Dedifferentiated amniotic fluid mesenchymal stem cell (primary cell): ENCODE measurements around the gene USP34.

Source experiments
- DNase-seq: peaks from one replicate; pipeline ENCODE4 v3.0.0-alpha.2; 2016; ENCODE audit errors: extremely low spot score

The USP34 gene

DNA sequence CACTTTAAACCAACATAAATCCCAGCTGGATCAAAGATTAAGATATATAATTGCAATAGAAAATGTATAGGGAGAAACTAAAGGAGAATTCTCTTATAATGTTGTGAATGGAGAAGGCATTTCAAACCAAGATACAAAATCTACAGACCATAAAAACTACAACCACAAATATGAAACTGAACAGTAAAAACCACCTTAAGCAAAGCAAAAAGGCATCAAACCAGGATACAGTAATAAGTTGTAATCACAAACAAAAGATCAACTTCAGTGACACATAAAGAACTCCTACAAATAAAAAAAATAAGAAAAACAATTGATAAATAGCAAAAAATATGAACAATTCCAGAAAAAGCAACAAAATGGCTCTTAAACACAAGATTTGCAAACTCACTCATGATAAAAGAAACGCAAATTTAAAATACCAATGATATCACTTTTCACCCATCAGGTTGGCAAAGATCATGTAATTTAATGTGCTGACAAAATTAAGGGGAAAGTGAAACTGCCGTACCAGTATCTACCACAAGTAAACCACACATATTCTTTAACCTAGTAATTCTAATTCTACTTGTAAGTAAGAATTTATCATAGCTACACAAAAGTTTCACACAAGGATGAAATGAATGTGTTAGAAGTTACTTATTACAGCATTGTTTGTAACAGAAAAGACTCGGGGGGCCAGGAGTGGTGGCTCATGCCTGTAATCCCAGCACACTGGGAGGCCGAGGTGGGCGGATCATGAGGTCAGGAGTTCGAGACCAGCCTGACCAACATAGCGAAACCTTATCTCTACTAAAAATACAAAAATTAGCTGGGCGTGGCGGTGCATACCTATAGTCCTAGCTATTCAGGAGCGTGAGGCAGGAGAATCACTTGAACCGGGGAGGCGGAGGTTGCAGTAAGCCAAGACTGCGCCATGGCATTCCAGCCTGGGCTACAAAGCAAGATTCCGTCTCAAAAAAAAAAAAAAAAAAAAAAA is 101.9 kb downstream of the USP34 start:
- DNase-seq, result no peak

DNA sequence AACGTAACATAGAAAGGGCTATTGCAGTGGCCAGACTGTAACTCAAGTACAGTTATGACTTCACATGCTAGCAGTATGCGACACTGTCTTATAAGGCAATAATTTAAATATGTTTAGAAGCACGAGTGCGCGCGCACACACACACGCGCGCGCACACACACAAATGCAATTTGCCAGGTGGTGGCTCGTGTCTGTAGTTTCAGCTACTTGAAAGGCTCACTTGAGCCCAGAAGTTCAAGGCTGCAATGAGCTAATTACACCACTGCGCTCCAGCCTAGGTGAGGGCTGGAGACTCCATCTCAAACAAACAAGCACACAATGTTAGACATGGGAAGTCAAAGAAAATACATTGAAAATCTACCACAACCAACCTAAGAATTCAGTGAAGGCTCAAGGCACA is 103.7 kb downstream of the USP34 start:
- no peak for DNase-seq

DNA sequence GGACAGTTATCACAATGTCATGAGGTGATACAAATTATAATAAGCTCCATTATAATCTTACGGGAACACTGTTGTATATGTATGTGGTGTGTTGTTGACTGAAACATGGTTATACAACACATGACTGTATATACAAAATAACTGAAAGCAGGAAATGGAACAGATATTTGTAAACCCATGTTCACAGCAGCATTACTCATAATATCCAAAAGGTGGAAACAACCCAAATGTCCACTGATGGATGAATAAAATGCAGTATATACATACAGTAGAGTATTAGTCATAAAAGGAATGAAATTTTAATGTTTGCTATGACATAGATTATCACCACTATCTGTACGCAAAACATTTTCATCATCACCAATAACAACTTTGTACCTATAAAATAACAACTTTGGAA is 107.3 kb downstream of the USP34 start:
- no peak for DNase-seq

DNA sequence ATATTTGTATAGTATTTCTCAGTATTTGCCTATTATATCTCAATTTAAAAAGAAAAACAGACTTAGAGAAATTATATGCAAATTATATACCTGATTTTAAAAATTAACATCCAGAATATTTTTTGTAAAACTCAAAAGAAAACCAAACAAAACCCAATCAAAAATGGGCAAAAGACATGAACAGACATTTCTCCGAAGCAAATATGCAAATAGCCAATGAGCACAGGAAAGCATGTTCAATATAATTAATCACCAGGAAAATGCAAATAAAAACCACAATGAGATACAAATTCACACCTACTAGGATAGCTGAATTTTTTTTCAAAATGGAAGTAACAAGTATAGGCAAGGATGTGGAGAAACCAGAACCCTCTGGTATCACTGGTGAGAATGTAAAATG is 108.0 kb downstream of the USP34 start:
- DNase-seq, result no peak

DNA sequence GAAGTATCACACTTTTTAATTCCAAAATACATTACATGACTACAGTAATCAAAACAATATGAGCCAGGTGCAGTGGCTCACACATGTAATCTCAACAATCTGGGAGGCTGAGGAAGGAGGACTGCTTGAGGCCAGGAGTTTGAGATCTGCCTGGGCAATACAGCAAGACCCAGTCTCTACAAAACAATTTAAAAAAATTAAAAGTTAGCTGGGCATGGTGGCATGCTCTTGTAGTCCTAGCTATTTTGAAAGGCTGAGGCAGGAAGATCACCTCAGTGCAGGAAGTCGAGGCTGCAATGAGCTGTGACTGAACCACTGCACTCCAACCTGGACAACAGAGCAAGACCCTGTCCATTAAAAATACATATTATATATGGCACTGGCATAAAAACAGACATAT is 109.8 kb downstream of the USP34 start:
- DNase-seq, result no peak

DNA sequence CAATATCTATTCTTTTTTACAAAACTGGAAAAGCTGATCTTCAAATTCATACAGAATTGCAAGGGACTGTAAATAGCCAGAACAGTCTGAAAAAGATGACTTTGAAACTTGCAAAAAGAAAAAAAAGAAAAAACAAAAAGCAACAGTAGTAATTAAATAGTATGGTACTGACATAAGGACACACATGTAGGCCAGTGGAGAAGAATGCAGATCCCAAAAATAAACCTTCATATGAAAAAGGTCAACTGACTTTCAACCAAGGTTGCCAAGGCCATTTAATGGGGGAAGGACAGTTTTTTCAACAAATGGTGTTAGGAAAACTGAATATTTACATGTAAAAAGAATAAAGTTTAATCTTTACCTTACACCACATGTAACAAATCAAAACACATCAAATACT is 111.8 kb downstream of the USP34 start:
- no peak for DNase-seq

DNA sequence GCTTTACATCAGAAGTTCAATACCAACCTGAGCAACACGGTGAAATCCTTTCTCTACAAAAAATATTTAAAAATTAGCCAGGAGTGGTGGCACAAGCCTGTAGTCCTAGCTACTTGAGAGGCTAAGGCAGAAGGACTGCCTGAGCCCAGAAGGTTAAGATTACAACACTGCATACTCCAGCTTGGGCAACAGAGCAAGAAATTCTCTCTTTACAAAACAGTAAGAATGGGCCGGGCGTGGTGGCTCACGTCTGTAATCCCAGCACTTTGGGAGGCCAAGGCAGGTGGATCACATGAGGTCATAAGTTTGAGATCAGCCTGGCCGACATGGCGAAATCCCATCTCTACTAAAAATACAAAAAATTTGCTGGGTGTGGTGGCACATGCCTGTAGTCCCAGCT is 113.2 kb downstream of the USP34 start:
- DNase-seq, result no peak

DNA sequence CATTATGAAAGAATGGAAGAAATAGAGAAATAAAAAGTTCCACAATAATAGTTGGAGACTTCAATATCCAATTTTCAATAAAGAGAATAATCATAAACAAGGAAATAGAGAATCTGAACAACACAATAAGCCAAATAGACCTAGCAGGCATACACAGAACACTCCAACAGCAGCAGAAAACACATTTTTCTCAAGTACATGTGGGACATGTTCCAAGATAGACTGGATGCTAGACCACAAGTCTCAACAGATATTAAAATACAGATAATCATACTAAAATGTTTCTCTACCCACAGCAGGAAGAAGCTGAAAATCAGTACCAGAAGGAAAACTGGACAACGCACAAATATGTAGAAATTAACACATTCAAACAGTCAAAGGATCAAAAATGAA is 113.9 kb downstream of the USP34 start:
- no peak for DNase-seq

DNA sequence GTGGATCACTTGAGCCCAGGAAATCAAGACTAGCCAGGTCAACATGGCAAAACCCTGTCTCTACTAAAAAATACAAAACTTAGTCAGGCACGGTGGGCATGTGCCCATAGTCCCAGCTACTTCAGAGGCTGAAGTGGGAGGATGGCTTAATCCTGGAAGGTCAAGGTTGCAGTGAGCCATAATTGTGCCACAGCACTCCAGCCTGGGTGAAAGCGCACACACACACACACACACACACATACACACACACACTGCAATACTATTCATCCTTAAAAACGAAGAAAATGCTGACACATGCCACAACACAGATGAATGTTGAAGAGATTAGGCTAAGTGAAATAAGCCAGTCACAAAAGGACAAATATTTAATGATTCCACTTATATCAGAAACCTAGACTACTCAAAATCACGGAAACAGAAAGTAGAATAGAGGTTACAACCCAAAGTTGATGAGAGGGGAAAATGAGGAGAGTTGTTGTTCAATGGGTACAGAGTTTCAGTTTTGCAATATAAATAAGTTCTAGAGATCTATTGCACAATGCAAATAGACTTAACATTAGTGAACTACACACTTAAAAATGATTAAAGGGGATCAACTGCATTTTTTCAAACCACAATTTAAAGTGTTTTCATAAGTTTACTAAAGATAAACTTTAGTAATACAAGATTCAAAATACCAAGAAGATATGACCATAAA is 114.5 kb downstream of the USP34 start:
- DNase-seq, result no peak

DNA sequence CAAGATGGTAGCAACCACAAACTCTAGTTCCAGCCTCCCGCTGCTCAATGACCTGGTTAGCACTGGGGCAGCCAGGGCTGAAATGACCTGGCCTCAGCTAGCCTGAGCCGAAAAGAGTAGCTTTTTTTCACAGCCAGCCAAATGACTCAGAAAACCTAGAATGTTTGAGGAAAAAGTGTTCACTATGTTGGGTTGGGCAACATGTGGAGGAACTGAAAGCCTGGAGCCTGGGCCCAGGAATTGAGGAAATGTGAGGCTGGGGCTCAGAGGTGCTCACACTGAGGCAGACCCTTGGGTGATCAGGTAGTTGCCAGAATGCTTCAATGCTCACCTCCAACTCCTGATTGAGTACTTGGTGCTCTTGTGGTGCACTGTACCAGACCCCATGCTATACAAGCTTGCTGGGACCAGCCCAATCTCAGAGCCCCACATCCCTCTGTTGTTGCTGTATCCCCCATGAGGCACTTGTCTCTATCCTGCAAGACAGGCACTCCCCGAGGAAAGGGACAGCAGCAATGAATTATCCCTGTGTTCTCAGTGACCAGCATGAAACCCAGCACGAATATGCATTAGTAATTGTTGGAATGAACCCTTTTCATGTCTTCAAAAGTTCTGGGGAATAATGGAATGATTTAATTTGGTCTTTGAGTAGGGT is 116.2 kb downstream of the USP34 start:
- DNase-seq, result no peak

DNA sequence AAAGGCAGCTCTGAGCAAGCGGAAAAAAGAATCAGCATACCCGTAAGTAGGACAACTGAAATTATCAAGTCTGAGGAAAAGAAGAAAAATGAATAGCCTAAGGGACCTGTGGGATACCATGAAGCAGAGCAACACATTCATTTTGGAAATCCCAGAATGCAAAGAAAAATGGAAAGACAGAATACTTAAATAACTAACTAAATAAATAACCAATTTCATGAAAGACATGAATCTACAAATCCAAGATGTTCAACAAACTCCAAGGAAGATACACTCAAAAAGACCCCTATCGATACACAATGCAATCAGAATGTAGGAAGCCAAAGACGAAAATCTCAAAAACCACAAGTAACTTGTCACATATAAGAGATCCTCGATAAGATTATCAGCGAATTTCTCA is 117.0 kb downstream of the USP34 start:
- no peak for DNase-seq

DNA sequence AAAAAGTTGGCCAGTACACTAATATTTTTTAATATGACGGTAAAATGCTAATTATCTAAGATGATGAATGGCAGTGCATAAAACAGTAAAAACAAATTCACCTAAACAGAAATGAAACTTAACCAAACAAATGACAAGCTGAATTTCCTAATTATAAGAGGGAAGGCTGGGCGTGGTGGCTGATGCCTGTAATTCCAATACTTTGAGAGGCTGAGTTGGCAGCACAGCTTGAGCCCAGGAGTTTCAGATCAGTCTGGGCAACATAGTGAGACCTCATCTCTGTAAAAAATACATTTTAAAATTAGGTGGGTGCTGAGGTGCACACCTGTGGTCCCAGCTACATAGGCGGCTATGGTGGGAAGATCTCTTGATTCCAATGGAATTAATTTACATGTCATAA is 120.1 kb downstream of the USP34 start:
- DNase-seq, result no peak

DNA sequence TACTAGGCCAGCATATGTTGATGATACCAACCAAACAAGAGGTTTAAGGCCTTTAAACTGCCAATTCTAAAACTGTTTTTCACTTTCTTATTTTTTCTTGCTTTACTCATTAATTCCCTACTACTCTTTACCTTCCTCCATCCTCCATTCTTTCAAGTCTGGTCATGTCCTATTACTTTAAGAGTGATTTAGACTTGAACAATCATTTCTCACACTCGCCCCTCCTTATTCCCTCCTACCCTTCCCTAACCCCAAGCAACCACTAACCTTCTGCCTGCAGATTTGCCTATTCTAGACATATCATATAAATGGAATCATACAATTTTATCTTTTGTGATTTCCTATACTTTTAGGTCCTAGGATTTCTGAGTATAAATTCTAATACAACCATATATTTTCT is 127.7 kb downstream of the USP34 start:
- no peak for DNase-seq

DNA sequence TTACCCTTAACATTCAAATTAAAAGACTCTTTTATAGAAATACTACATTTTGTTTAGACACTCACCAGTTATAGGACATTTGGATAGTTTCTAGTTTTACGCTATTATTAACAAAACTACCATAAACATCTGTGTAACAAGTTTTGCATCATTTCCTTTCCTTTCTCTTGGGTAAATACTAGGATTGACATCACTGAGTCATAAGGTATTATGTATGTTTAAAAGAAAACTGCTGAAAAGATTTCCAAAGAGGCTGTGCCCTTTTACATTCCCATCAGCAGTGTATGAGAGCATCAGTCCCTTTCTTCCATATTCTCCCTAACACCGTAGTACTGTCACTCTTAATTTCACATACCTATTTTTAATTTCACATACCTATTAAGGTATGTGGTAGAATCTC is 130.6 kb downstream of the USP34 start:
- no peak for DNase-seq

DNA sequence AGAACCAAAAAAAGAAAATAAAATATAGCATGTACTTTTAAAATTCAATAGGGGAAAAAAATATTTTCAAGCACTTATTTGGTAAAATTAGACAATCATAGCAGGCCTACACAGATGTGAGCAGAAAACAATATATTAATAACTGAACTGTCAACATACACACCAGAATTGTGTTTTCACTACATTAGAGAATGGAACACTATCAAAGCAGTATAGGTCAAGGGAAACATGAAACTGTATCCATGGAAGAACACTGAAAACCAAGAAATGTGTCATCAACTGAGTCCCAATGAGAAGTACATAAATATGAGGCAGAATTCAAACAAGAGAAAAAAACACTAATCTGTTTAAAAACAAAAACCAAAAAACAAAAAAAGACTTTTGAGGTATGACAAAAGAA is 132.4 kb downstream of the USP34 start:
- no peak for DNase-seq

DNA sequence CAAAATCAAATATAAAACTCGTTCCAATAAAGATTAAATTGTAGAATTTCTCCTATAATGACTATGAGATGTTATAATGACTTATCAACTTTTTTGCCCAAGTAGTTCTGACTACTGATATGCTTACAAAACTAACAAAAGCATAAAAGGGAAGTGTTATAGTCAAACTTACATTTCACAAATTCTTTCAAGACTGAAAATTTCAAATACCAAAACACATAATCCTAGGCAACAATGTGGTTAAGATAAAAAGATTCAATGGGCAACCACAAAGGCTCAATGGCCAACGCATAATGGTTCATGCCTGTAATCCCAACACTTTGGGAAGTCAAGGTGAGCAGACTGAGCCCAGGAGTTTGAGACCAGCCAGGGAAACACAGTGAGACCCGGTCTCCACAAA is 135.7 kb downstream of the USP34 start:
- no peak for DNase-seq

DNA sequence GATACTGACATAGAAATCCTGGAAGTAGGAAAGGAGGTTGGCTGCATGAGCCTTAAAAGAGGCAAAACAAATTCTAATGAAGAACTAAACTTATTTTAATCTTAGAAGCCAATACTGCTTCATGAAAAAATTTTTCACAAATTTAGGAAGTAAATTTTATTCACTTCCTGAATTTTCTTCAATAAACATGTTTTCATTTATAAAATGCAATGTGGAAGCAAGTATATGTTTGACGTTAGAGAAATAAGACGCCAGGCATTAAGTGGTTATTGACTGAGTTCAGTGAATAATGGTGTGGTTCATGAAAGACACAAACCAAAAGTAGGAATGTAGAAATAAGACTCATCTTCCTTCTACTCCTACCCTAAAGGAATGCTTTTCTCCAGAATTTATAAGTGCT is 136.4 kb downstream of the USP34 start:
- DNase-seq, result no peak

DNA sequence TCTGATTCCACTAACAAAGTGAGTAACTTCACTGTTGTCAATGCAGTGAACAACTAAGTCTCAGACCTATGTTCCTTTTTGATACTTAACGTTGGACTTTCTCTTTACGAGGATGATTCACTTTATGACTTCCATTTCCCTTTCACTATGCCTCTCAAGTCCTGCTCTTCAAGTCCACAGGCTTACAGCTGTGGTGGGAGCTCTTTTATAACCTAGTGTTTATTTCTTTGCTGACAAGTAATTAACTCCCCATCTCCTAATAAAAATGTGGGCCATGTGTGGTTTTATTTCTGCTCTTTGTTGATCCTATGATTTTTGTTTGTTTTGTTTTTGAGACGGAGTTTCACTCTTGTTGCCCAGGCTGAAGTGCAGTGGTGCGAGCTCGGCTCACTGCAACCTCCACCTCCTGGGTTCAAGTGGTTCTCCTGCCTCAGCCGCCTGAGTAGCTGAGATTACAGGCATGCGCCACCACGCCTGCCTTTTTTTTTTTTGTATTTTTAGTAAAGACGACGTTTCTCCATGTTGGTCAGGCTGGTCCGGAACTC is 142.1 kb downstream of the USP34 start:
- no peak for DNase-seq

DNA sequence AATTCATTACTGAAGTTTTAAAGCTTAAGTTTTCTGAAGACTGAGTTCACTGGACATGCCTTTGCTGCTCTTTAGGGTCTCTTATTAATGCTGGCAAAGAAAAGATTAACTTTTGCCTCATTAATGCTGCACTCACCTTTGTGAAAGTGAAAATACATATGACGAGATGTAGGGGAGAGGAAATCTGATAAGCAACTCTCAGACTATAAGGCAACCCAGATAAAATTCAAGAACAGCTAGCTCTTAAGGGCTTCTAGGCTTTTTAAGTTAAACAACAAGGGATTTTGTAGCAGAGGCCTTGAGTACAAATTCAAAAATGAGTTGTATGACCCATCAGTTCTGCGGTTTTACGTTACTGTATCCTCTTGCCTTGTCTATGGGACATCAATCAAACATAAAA is 143.7 kb downstream of the USP34 start:
- no peak for DNase-seq

DNA sequence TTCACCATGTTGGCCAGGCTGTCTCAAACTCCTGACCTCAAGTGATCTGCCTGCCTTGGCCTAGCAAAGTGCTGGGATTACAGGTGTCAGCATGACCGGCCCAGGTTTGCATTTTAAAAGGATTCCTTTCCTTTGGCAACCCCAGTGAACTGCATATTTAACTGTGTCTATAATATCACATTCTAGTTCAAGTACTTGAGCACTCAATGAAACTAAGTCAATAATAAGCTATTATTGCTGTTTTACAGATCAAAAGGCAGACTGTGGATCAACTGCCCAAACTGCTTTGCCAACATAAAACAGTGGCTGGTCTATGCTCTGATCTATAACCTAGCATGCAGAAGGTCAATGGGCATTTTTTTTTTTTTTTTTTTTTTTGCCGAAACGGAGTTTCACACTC is 144.5 kb downstream of the USP34 start:
- DNase-seq, result no peak

DNA sequence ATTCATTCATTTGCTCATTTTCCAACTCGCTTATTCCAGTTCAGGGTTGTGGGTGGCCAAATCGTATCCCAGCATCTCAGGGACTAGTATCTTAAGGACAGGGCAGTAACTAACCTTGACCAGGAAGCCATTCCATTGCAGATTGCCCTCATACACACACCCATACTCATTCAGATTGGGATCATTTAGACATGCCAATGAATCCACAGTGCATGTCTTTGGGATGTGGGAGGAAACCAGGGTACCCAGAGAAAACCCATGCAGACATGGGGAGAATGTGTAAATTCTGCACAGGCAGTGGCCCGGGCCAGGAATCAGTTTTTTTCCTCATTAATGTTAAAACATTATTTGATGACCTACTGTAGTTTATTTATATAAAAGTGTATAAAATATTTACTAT is 150.7 kb downstream of the USP34 start:
- no peak for DNase-seq

DNA sequence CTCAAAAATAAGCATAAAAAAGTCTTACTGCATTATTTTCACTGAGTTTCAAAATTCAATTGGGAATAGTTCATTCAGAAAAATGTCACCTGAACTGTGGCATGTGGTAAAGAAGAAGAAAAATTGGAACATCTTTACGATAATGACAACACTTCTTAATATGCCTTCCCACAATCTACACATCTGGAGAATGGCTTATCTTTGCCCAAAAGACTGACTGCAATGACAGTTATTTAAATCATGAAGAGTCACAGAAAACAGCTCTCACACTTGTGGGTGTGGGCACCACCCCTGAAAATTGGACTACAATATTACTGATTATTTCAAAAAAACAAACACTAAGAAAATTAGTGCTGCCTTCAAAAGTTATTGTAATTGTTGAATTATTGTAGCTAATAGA is 152.3 kb downstream of the USP34 start:
- DNase-seq, result no peak

DNA sequence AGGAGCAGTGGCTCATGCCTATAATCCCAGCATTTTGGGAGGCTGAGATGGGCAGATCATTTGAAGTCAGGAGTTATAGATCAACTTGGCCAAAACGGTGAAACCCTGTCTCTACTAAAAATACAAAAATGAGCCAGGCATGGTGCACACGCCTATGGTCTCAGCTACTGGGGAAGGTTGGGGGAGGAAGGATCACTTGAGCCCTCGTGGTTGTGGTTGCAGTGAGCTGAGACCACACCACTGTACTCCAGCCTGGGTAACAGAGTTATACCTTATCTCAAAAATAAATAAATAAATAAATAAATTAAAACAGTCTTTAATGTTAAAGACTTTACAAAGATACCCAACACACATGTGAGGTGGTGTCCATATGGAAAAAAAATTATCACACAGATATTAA is 174.9 kb downstream of the USP34 start:
- DNase-seq, result no peak
